Central memory CD4-positive, alpha-beta T cell (primary cell): ENCODE data around the gene LIPC.

ENCODE experiments used
- DNase-seq: peaks from one replicate; pipeline ENCODE4 v3.0.0; 2022

The LIPC gene

GRCh38 chr15:58520936-58521292 is 89.1 kb downstream of the LIPC start:
- no peak for DNase-seq

GRCh38 chr15:58521293-58521991 is 89.7 kb downstream of the LIPC start:
- no peak for DNase-seq

GRCh38 chr15:58522391-58522790 is 90.6 kb downstream of the LIPC start:
- no peak for DNase-seq

- no peak for DNase-seq
Observed at GRCh38 chr15:58522865-58523264, 91.1 kb downstream of the LIPC start.

GRCh38 chr15:58523634-58524033 is 91.8 kb downstream of the LIPC start:
- no peak for DNase-seq

- no peak for DNase-seq
Observed at GRCh38 chr15:58524247-58524646, 92.5 kb downstream of the LIPC start.

- no peak for DNase-seq
Observed at GRCh38 chr15:58525991-58526421, 94.2 kb downstream of the LIPC start.

GRCh38 chr15:58526647-58527192 is 94.9 kb downstream of the LIPC start:
- no peak for DNase-seq

- no peak for DNase-seq
Observed at GRCh38 chr15:58527573-58528187, 95.9 kb downstream of the LIPC start.

- no peak for DNase-seq
Observed at GRCh38 chr15:58528188-58528870, 96.5 kb downstream of the LIPC start.

- no peak for DNase-seq
Observed at GRCh38 chr15:58529041-58529440, 97.2 kb downstream of the LIPC start.

- DNase-seq, result no peak
Observed at GRCh38 chr15:58530056-58530590, 98.3 kb downstream of the LIPC start.

GRCh38 chr15:58532126-58532525 is 100.3 kb downstream of the LIPC start:
- DNase-seq, result no peak

- no peak for DNase-seq
Observed at GRCh38 chr15:58534556-58534955, 102.8 kb downstream of the LIPC start.

- no peak for DNase-seq
Observed at GRCh38 chr15:58535337-58535736, 103.5 kb downstream of the LIPC start.

- no peak for DNase-seq
Observed at GRCh38 chr15:58535894-58536293, 104.1 kb downstream of the LIPC start.

- DNase-seq, result no peak
Observed at GRCh38 chr15:58536414-58536813, 104.6 kb downstream of the LIPC start.

- no peak for DNase-seq
Observed at GRCh38 chr15:58537033-58537432, 105.2 kb downstream of the LIPC start.

GRCh38 chr15:58538225-58538727 is 106.5 kb downstream of the LIPC start:
- no peak for DNase-seq

GRCh38 chr15:58538901-58539300 is 107.1 kb downstream of the LIPC start:
- DNase-seq, result no peak

- no peak for DNase-seq
Observed at GRCh38 chr15:58539548-58539947, 107.8 kb downstream of the LIPC start.

- DNase-seq, result no peak
Observed at GRCh38 chr15:58541410-58542087, 109.8 kb downstream of the LIPC start.
